Ramos (cell line): ENCODE data around the gene TOMM20.
"Not testable (repeated sequence)": the region's sequence is repeated elsewhere in the genome, so short reads cannot be mapped to it uniquely, and the experiment has no call there.

Experiments used
- in situ Hi-C: fragments of 300-500 bp; cut with MboI; formaldehyde crosslinking; loops from one replicate; pipeline ENCODE4 v1.14.3; 2022; ENCODE audit warnings: low sequenced_read_pairs; ENCODE audit not compliant: unreplicated experiment

The TOMM20 gene

GRCh38 chr1:235105051-235106043 lies 23.3 kb downstream of the TOMM20 start:
- in situ Hi-C loops, result no loop called here

GRCh38 chr1:235102993-235103411 lies 25.6 kb downstream of the TOMM20 start:
- in situ Hi-C loops, result no loop called here

- in situ Hi-C loops, result no loop called here
Measured at GRCh38 chr1:235102259-235102582, 26.4 kb downstream of the TOMM20 start.

- in situ Hi-C loops, result no loop called here
Measured at GRCh38 chr1:235101558-235102258, 26.9 kb downstream of the TOMM20 start.

- in situ Hi-C loops, result no loop called here
Measured at GRCh38 chr1:235100194-235100772, 28.4 kb downstream of the TOMM20 start.

GRCh38 chr1:235098991-235099390 lies 29.6 kb downstream of the TOMM20 start:
- in situ Hi-C loops, result loop anchor here (5.0 kb wide), 1 partner anchor 318 kb away; no protein-coding TSS in a partner anchor

GRCh38 chr1:235098547-235098946 lies 30.1 kb downstream of the TOMM20 start:
- in situ Hi-C loops, result loop anchor here (5.0 kb wide), 1 partner anchor 319 kb away; no protein-coding TSS in a partner anchor

GRCh38 chr1:235097501-235097900 lies 31.1 kb downstream of the TOMM20 start:
- in situ Hi-C loops, result loop anchor here (5.0 kb wide), 1 partner anchor 320 kb away; no protein-coding TSS in a partner anchor

- in situ Hi-C loops, result loop anchor here (5.0 kb wide), 1 partner anchor 321 kb away; no protein-coding TSS in a partner anchor
Measured at GRCh38 chr1:235095938-235096562, 32.6 kb downstream of the TOMM20 start.

- in situ Hi-C loops, result no loop called here
Measured at GRCh38 chr1:235093696-235094592, 34.7 kb downstream of the TOMM20 start.

- in situ Hi-C loops, result no loop called here
Measured at GRCh38 chr1:235093013-235093695, 35.5 kb downstream of the TOMM20 start.

GRCh38 chr1:235092415-235092814 lies 36.2 kb downstream of the TOMM20 start:
- in situ Hi-C loops, result not testable (repeated sequence)

- in situ Hi-C loops, result not testable (repeated sequence)
Measured at GRCh38 chr1:235092045-235092406, 36.6 kb downstream of the TOMM20 start.

GRCh38 chr1:235091319-235092044 lies 37.2 kb downstream of the TOMM20 start:
- in situ Hi-C loops, result not testable (repeated sequence)

- in situ Hi-C loops, result no loop called here
Measured at GRCh38 chr1:235090406-235091069, 38.1 kb downstream of the TOMM20 start.

- in situ Hi-C loops, result no loop called here
Measured at GRCh38 chr1:235088907-235089306, 39.7 kb downstream of the TOMM20 start.

- in situ Hi-C loops, result no loop called here
Measured at GRCh38 chr1:235088430-235088829, 40.2 kb downstream of the TOMM20 start.

GRCh38 chr1:235087906-235088305 lies 40.7 kb downstream of the TOMM20 start:
- in situ Hi-C loops, result no loop called here
